PC-3 (cell line): ENCODE results near the gene PCTP. TPM values are rescaled to one million over a fixed set of nuclear protein-coding genes. Genes with fewer than 3 reads are reported as not detected.

ENCODE experiments used
- ATAC-seq: fragments of 200-7000 bp; cut with Tn5 transposase; 2 replicates; pipeline ENCODE4 v1.9.1; 2020; ENCODE audit warnings: mild to moderate bottlenecking, moderate library complexity
- BruUV-seq: library from RNA; stranded (reverse); fragments of 400-500 nt; replicated peaks from 2 replicates; lab custom pipeline; 2021; lab: Mats Ljungman, UMichigan
- CTCF ChIA-PET: fragments of 300-600 bp; sonication (Branson Sonifier 250); formaldehyde crosslinking; loops from one replicate; lab custom pipeline; 2022; ENCODE audit warnings: antibody characterized with exemption; lab: Charles Lee
- POLR2A ChIA-PET: fragments of 300-600 bp; sonication (Branson Sonifier 250); formaldehyde crosslinking; loops from one replicate; lab custom pipeline; 2022; ENCODE audit warnings: antibody characterized with exemption; ENCODE audit not compliant: unreplicated experiment; lab: Charles Lee
- DNase-seq: peaks from one replicate; pipeline ENCODE4 v3.0.0-alpha.2; 2015
- H2AFZ ChIP-seq: fragments of 300-600 bp; sonication (generic); 2 replicates; pipeline ENCODE4 v1.6.0; 2016; ENCODE audit warnings: antibody characterized with exemption, low read length
- H3F3A ChIP-seq: fragments of 300-600 bp; sonication (generic); one replicate; pipeline ENCODE4 v1.6.0; 2017; ENCODE audit warnings: antibody characterized with exemption, low read length, control low read depth, mild to moderate bottlenecking; ENCODE audit not compliant: unreplicated experiment
- H3K27ac ChIP-seq: fragments of 300-600 bp; sonication (generic); 2 replicates; pipeline ENCODE4 v1.5.1; 2016; ENCODE audit warnings: mild to moderate bottlenecking, low read length
- H3K27me3 ChIP-seq: fragments of 300-600 bp; sonication (generic); 2 replicates; pipeline ENCODE4 v1.6.1; 2016; ENCODE audit warnings: low read length, mixed read lengths
- H3K36me3 ChIP-seq: fragments of 300-600 bp; sonication (generic); 2 replicates; pipeline ENCODE4 v1.6.1; 2016; ENCODE audit warnings: low read depth, mixed run types, low read length, mixed read lengths
- H3K4me1 ChIP-seq: fragments of 300-600 bp; sonication (generic); 2 replicates; pipeline ENCODE4 v1.5.1; 2016; ENCODE audit warnings: low read length; ENCODE audit not compliant: insufficient read depth
- H3K4me2 ChIP-seq: fragments of 300-600 bp; sonication (generic); 2 replicates; pipeline ENCODE4 v1.6.0; 2016; ENCODE audit warnings: low read length
- H3K4me3 ChIP-seq: fragments of 300-600 bp; sonication (generic); 2 replicates; pipeline ENCODE4 v1.5.1; 2016; ENCODE audit warnings: mild to moderate bottlenecking, low read length, mixed read lengths
- H3K79me2 ChIP-seq: fragments of 300-600 bp; sonication (generic); 2 replicates; pipeline ENCODE4 v1.6.1; 2017; ENCODE audit warnings: low read length, mixed read lengths
- H3K9ac ChIP-seq: fragments of 300-600 bp; sonication (generic); 2 replicates; pipeline ENCODE4 v1.6.0; 2016; ENCODE audit warnings: mild to moderate bottlenecking, low read length
- H3K9me2 ChIP-seq: fragments of 300-600 bp; sonication (generic); replicated peaks from 2 replicates; pipeline ENCODE4 v1.6.1; 2016; ENCODE audit warnings: mixed run types, low read length, mixed read lengths
- H3K9me3 ChIP-seq: fragments of 300-600 bp; sonication (generic); 2 replicates; pipeline ENCODE4 v1.6.1; 2016; ENCODE audit warnings: low read length, mixed read lengths
- H4K20me1 ChIP-seq: fragments of 300-600 bp; sonication (generic); 2 replicates; pipeline ENCODE4 v1.6.1; 2016; ENCODE audit warnings: low read length, mixed read lengths
- CTCF ChIP-seq: fragments of 300-600 bp; sonication (generic); conservative IDR thresholded peaks from 2 replicates; pipeline ENCODE4 v1.5.1; 2017; ENCODE audit warnings: antibody characterized with exemption, low read depth, mild to moderate bottlenecking, low read length
- EZH2 ChIP-seq: fragments of 300-600 bp; sonication (generic); IDR thresholded peaks from one replicate; pipeline ENCODE4 v1.6.1; 2017; ENCODE audit warnings: antibody characterized with exemption, mild to moderate bottlenecking, low read length; ENCODE audit not compliant: unreplicated experiment
- EZH2phosphoT487 ChIP-seq: fragments of 300-600 bp; sonication (generic); IDR thresholded peaks from 2 replicates; pipeline ENCODE4 v1.6.1; 2018; ENCODE audit warnings: mild to moderate bottlenecking, antibody characterized with exemption, low read length, borderline replicate concordance
- intact Hi-C: fragments of 100-400 bp; cut with micrococcal nuclease; formaldehyde crosslinking; loops from 2 replicates; pipeline ENCODE4 v1.9.0; 2023
- total RNA-seq: library from RNA; depleted of rRNA; stranded (reverse); fragments of >200 nt; gene quantifications from 2 replicates; pipeline ENCODE4 v1.2.3, GENCODE V29; 2014

PCTP gene
- total RNA-seq, 1 experiment from 2014 or later, result 17.6 TPM

- Histone ChIP-seq H3K9me2 (no peaks in the 10 kb centered on the region), H2AFZ (no peak overlapping the region), H3K27ac (peak overlapping the region; percentile 54), H3K4me1 (peaks cover 15% of the 10 kb centered on the region), H3K4me2 (peak overlapping the region; percentile 29), H3K79me2 (no peaks in the 10 kb centered on the region), H3K27me3 (no peaks in the 10 kb centered on the region), H3K9me3 (no peaks in the 10 kb centered on the region), H3K36me3 (peaks cover 15% of the 10 kb centered on the region; the same call in 1 of the 2 replicates), H3F3A (no peaks in the 10 kb centered on the region), H3K9ac (no peak overlapping the region), H4K20me1 (no peaks in the 10 kb centered on the region), H3K4me3 (no peak overlapping the region)
- BruUV-seq, result no TSS peak
- DNase-seq (peak; percentile 87), ATAC-seq (peak; percentile 80)
- ChIA-PET CTCF (interaction anchor here (0.6 to 1.7 kb wide), 2 partner anchors 145 to 167 kb away, joined by 6 to 7 read pairs; no protein-coding TSS in a partner anchor), POLR2A (no interaction called here)
- TF ChIP-seq EZH2phosphoT487 (no peak), EZH2 (no peak), CTCF (no peak)
- intact Hi-C loops, result no loop called here
Measured at GRCh38 chr17:55769625-55770000, 18.8 kb downstream of the PCTP start.

- H3K27ac ChIP-seq, result no peak overlapping the region
- peak overlapping the region; percentile 29 for H3K4me2 ChIP-seq
- DNase-seq (peak; percentile 86), ATAC-seq (peak; percentile 89)
- no peak overlapping the region for H3K4me3 ChIP-seq
- no peaks in the 10 kb centered on the region for H3F3A ChIP-seq
- BruUV-seq, result no TSS peak
- H3K4me1 ChIP-seq, result peaks cover 15% of the 10 kb centered on the region
- TF ChIP-seq CTCF, result peak; percentile 84
- TF ChIP-seq EZH2phosphoT487, result no peak
- no peak for TF ChIP-seq EZH2
- H2AFZ ChIP-seq, result no peak overlapping the region
- no peaks in the 10 kb centered on the region for H3K9me3 ChIP-seq
- no peak overlapping the region for H3K9ac ChIP-seq
- intact Hi-C loops, result loop anchor here (1.0 to 2.0 kb wide), 4 partner anchors 28 to 244 kb away; no protein-coding TSS in a partner anchor
- CTCF ChIA-PET, result interaction anchor here (0.6 to 1.7 kb wide), 3 partner anchors 168 to 1799 kb away, joined by 3 to 6 read pairs (median 3); no protein-coding TSS in a partner anchor
- no peaks in the 10 kb centered on the region for H3K9me2 ChIP-seq
- POLR2A ChIA-PET, result no interaction called here
- peaks cover 15% of the 10 kb centered on the region; the same call in 1 of the 2 replicates for H3K36me3 ChIP-seq
- no peaks in the 10 kb centered on the region for H3K79me2 ChIP-seq
- H4K20me1 ChIP-seq, result no peaks in the 10 kb centered on the region
- H3K27me3 ChIP-seq, result no peaks in the 10 kb centered on the region
Measured at GRCh38 chr17:55770196-55770870, 19.5 kb downstream of the PCTP start.

DNA sequence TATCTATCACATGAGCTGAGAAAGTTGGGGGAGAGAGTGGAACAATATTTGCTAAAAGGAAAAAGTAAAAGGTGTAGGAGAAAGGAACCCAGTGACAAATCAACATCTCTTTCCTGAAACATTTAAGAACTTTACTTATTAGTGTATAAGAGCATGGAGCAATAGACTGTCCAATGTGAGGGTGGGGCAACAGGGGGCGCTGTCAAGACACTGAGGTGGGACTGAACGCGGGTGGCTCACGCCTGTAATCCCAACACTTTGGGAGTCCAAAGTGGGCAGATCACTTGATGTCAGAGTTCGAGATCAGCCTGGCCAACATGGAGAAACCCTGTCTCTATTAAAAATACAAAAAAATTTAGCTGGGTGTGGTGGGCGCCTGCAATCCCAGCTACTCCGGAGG lies 21.2 kb downstream of the PCTP start:
- H3K36me3 ChIP-seq, result peaks cover 19% of the 10 kb centered on the region; the same call in 1 of the 2 replicates
- ATAC-seq, result no peak
- H3K79me2 ChIP-seq, result no peaks in the 10 kb centered on the region
- no peak overlapping the region for H3K4me2 ChIP-seq
- H3K4me3 ChIP-seq, result no peak overlapping the region
- no peak overlapping the region for H3K9ac ChIP-seq
- H3F3A ChIP-seq, result no peaks in the 10 kb centered on the region
- TF ChIP-seq CTCF (peak; percentile 33; the same call in 1 of the 2 replicates), EZH2phosphoT487 (no peak)
- no peak overlapping the region for H2AFZ ChIP-seq
- peaks cover 15% of the 10 kb centered on the region for H3K4me1 ChIP-seq
- BruUV-seq, result no TSS peak
- DNase-seq, result no peak
- intact Hi-C loops, result no loop called here
- no peaks in the 10 kb centered on the region for H3K9me2 ChIP-seq
- ChIA-PET POLR2A (no interaction called here), CTCF (no interaction called here)
- H3K27me3 ChIP-seq, result no peaks in the 10 kb centered on the region
- H4K20me1 ChIP-seq, result no peaks in the 10 kb centered on the region
- no peak overlapping the region for H3K27ac ChIP-seq
- H3K9me3 ChIP-seq, result no peaks in the 10 kb centered on the region
